GM23338 (cell line): ENCODE measurements around the gene SWT1. TPM values are rescaled to one million over a fixed set of nuclear protein-coding genes. Genes with fewer than 3 reads are reported as not detected.

Source experiments
- ATAC-seq: fragments of 200-7000 bp; cut with Tn5 transposase; 3 replicates; pipeline ENCODE4 v1.9.1; 2020
- DNase-seq: peaks from one replicate; pipeline ENCODE4 v3.0.0-alpha.2; 2015; ENCODE audit warnings: low spot score
- H2AFZ ChIP-seq: fragments of 200-600 bp; sonication (generic); 2 replicates; pipeline ENCODE4 v1.8.0; 2016; ENCODE audit warnings: antibody characterized with exemption, mild to moderate bottlenecking, moderate library complexity
- H3F3A ChIP-seq: fragments of 200-600 bp; sonication (generic); replicated peaks from 2 replicates; pipeline ENCODE4 v1.8.0; 2017; ENCODE audit warnings: antibody characterized with exemption, mixed run types, low read depth
- H3K27ac ChIP-seq: fragments of 200-600 bp; sonication (generic); 2 replicates; pipeline ENCODE4 v1.6.1; 2016; ENCODE audit warnings: low read depth
- H3K27me3 ChIP-seq: fragments of 200-600 bp; sonication (generic); 2 replicates; pipeline ENCODE4 v1.8.0; 2016; ENCODE audit warnings: mild to moderate bottlenecking, mixed run types, moderate library complexity; ENCODE audit not compliant: insufficient read depth
- H3K36me3 ChIP-seq: fragments of 200-600 bp; sonication (generic); 2 replicates; pipeline ENCODE4 v1.8.0; 2016; ENCODE audit warnings: mild to moderate bottlenecking; ENCODE audit not compliant: insufficient read depth
- H3K4me1 ChIP-seq: fragments of 200-600 bp; sonication (generic); 2 replicates; pipeline ENCODE4 v1.8.0; 2016; ENCODE audit warnings: mild to moderate bottlenecking, moderate library complexity; ENCODE audit not compliant: insufficient read depth
- H3K4me2 ChIP-seq: fragments of 200-600 bp; sonication (generic); 2 replicates; pipeline ENCODE4 v1.7.1; 2017; ENCODE audit warnings: mixed run types
- H3K4me3 ChIP-seq: fragments of 200-600 bp; sonication (generic); 2 replicates; pipeline ENCODE4 v1.6.1; 2016; ENCODE audit warnings: mixed run types
- H3K79me2 ChIP-seq: fragments of 200-600 bp; sonication (generic); replicated peaks from 2 replicates; pipeline ENCODE4 v1.8.0; 2017; ENCODE audit warnings: mild to moderate bottlenecking; ENCODE audit not compliant: insufficient read depth
- H3K9me2 ChIP-seq: fragments of 200-600 bp; sonication (generic); 2 replicates; pipeline ENCODE4 v1.8.0; 2017; ENCODE audit not compliant: insufficient read depth
- H4K20me1 ChIP-seq: fragments of 200-600 bp; sonication (generic); replicated peaks from 2 replicates; pipeline ENCODE4 v1.8.0; 2017; ENCODE audit warnings: mild to moderate bottlenecking; ENCODE audit not compliant: insufficient read depth
- H3K27ac Mint-ChIP-seq: 2 replicates; pipeline ENCODE4 v1.8.0; 2020; ENCODE audit warnings: inconsistent platforms, mild to moderate bottlenecking, moderate library complexity, mixed read lengths
- H3K27me3 Mint-ChIP-seq: 3 replicates; pipeline ENCODE4 v1.8.0; 2022; ENCODE audit warnings: low read depth, mild to moderate bottlenecking, moderate library complexity, mixed read lengths, inconsistent platforms; ENCODE audit not compliant: insufficient read depth, poor library complexity
- H3K36me3 Mint-ChIP-seq: 3 replicates; pipeline ENCODE4 v1.8.0; 2021; ENCODE audit warnings: low read depth, mild to moderate bottlenecking, inconsistent platforms, moderate library complexity, mixed read lengths
- H3K4me1 Mint-ChIP-seq: 3 replicates; pipeline ENCODE4 v1.8.0; 2020; ENCODE audit warnings: mild to moderate bottlenecking, inconsistent platforms, mixed read lengths
- H3K4me3 Mint-ChIP-seq: 3 replicates; pipeline ENCODE4 v1.8.0; 2021; ENCODE audit warnings: moderate library complexity, mild to moderate bottlenecking, inconsistent platforms, mixed read lengths
- H3K9me3 Mint-ChIP-seq: 3 replicates; pipeline ENCODE4 v1.8.0; 2020; ENCODE audit warnings: moderate library complexity, mild to moderate bottlenecking, inconsistent platforms, mixed read lengths
- CREB1 ChIP-seq: fragments of 250-450 bp; sonication (Bioruptor Pico); IDR thresholded peaks from 2 replicates; pipeline ENCODE4 v1.5.0; 2020; ENCODE audit warnings: low read depth, mild to moderate bottlenecking, moderate library complexity
- CTCF ChIP-seq, 2 experiments: fragments of 200-600 bp in 1 of 2; sonication (generic) in 1 of 2; conservative IDR thresholded peaks; 2 replicates each; pipeline versions ENCODE4 v1.5.1 to v1.6.1; 2016 to 2017; ENCODE audit warnings: antibody characterized with exemption in 2 of 2, low read depth in 2 of 2, mild to moderate bottlenecking in 2 of 2, moderate library complexity in 1 of 2
- EZH2 ChIP-seq: fragments of 200-600 bp; sonication (generic); IDR thresholded peaks from one replicate; pipeline ENCODE4 v1.8.0; 2017; ENCODE audit warnings: antibody characterized with exemption, mild to moderate bottlenecking, low read depth; ENCODE audit not compliant: unreplicated experiment
- POLR2AphosphoS5 ChIP-seq: IDR thresholded peaks from 2 replicates; pipeline ENCODE4 v1.6.1; 2016; ENCODE audit warnings: antibody characterized with exemption, low read depth
- STAT1 ChIP-seq: IDR thresholded peaks from one replicate; pipeline ENCODE4 v1.6.1; 2016; ENCODE audit warnings: antibody characterized with exemption; ENCODE audit not compliant: unreplicated experiment
- ZNF114 ChIP-seq: fragments of 250-450 bp; sonication (Bioruptor Pico); IDR thresholded peaks from 2 replicates; pipeline ENCODE4 v1.5.0; 2020; ENCODE audit warnings: mild to moderate bottlenecking, moderate library complexity
- ZNF331 ChIP-seq: fragments of 250-450 bp; sonication (Bioruptor Pico); IDR thresholded peaks from 2 replicates; pipeline ENCODE4 v1.5.0; 2020; ENCODE audit warnings: low read depth, mild to moderate bottlenecking, moderate library complexity
- long read RNA-seq: library from polyadenylated mRNA; unstranded; transcript quantifications from one replicate; pipeline ENCODE4 v2.0.0, GENCODE V29; 2020; ENCODE audit not compliant: unreplicated experiment
- polyA plus RNA-seq: library from polyadenylated mRNA; unstranded; fragments of >200 nt; fragmentation: Nextera tagmentation; extraction: Ambion mirVana; gene quantifications from 2 replicates; pipeline ENCODE4 v1.2.1, GENCODE V29; 2016
- total RNA-seq: library from RNA; depleted of rRNA; stranded (reverse); fragments of >200 nt; shearing (Covaris generic); gene quantifications from 2 replicates; pipeline ENCODE4 v1.2.3, GENCODE V29; 2014; rRNA removed
- TF ChIP-seq, protein P1 (sequence below): IDR thresholded peaks from 2 replicates; pipeline ENCODE4 v1.6.1; 2016; ENCODE audit warnings: antibody characterized with exemption

The SWT1 gene, protein sequence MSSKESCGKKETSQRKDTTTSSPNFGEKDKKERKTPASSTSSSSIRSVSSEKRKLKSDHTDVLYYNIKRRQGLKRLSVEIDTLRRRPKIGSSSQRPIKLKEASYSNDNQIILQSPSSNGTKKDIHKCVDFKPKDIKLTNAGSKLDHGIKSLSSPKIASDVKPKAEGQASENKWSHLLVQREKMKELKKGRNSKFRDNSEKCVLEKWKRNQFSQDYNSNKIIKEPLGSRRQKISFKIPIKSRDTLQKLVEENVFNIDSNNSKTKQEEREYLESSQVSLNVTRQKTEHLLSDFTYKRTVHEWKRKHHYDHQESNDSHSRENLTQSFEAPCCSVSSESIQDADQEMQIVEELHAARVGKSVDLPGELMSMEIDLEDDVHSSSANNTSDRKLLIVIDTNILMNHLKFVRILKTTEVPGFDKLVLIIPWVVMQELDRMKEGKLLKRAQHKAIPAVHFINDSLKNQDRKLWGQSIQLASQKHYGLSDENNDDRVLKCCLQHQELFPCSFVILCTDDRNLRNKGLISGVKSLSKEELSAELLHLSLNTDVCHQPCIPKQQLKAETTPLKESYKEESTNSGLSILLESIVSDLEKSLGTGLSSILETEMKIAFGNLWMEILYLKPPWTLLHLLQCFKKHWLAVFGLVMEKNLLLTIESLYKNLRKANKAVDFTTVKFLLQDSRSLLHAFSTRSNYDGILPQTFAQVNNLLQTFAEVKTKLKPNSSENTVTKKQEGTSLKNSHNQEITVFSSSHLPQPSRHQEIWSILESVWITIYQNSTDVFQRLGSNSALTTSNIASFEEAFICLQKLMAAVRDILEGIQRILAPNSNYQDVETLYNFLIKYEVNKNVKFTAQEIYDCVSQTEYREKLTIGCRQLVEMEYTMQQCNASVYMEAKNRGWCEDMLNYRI
- 5.7 TPM in 2 replicates for total RNA-seq
- polyA plus RNA-seq, result 2.3 and 3.6 TPM in 2 replicates
- long read RNA-seq, partial matches to known transcripts, result 1 of 2 reads
- long read RNA-seq, other reads (novel, unspliced or antisense), result 0 of 2 reads

- Histone ChIP-seq H3K4me3 (peak within 1 kb of the TSS; percentile 79), H2AFZ (peak within 1 kb of the TSS; percentile 99), H3K9me2 (no peaks in the 10 kb centered on the region), H3K79me2 (peaks cover 10% of the 10 kb centered on the region), H3K4me1 (peaks cover 11% of the 10 kb centered on the region), H4K20me1 (no peaks in the 10 kb centered on the region), H3K27me3 (peaks cover 5% of the 10 kb centered on the region), H3K36me3 (no peaks in the 10 kb centered on the region), H3K27ac (peak within 1 kb of the TSS; percentile 91), H3K4me2 (peak within 1 kb of the TSS; percentile 98), H3F3A (no peaks in the 10 kb centered on the region)
- Mint-ChIP-seq H3K27me3 (peaks cover 6% of the 10 kb centered on the region), H3K4me1 (peaks cover 12% of the 10 kb centered on the region), H3K36me3 (no peaks in the 10 kb centered on the region), H3K4me3 (peak within 1 kb of the TSS; percentile 96), H3K9me3 (no peaks in the 10 kb centered on the region; the same call in 1 of the 3 replicates), H3K27ac (peak within 1 kb of the TSS; percentile 99)
- ATAC-seq (peak; percentile 91), DNase-seq (peak; percentile 100)
- TF ChIP-seq CREB1 (CRISPR knock-in tag), result peak; percentile 71; the same call in 1 of the 2 replicates
- no peak for TF ChIP-seq EZH2
- TF ChIP-seq, protein P1, sequence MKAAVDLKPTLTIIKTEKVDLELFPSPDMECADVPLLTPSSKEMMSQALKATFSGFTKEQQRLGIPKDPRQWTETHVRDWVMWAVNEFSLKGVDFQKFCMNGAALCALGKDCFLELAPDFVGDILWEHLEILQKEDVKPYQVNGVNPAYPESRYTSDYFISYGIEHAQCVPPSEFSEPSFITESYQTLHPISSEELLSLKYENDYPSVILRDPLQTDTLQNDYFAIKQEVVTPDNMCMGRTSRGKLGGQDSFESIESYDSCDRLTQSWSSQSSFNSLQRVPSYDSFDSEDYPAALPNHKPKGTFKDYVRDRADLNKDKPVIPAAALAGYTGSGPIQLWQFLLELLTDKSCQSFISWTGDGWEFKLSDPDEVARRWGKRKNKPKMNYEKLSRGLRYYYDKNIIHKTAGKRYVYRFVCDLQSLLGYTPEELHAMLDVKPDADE, result peak; percentile 99
- TF ChIP-seq ZNF331 (CRISPR knock-in tag), result no peak
- TF ChIP-seq STAT1, result no peak
- TF ChIP-seq CTCF (conservative IDR thresholded peaks at IDR 0.05; ENCODE audit: low read depth in 2 of 2), result no peak
- peak; percentile 88 for TF ChIP-seq POLR2AphosphoS5
- TF ChIP-seq ZNF114 (CRISPR knock-in tag), result no peak
Measured at GRCh38 chr1:185156854-185157598, at the start of gene SWT1, which contains the start of gene TRMT1L. TSS of gene SWT1 (plus strand) at chr1:185157167. CDS start at chr1:185160842, 3,675 bp downstream. TSS of gene TRMT1L (minus strand) at chr1:185156953. CDS start at chr1:185156712, 241 bp downstream.
